HG03066 (cell line): ENCODE data around the gene LMAN2.

Source experiments
- ATAC-seq: cut with Tn5 transposase; IDR thresholded peaks from one replicate; pipeline ENCODE4 v1.9.1; 2021; ENCODE audit warnings: low read depth; ENCODE audit not compliant: unreplicated experiment

The LMAN2 gene, protein sequence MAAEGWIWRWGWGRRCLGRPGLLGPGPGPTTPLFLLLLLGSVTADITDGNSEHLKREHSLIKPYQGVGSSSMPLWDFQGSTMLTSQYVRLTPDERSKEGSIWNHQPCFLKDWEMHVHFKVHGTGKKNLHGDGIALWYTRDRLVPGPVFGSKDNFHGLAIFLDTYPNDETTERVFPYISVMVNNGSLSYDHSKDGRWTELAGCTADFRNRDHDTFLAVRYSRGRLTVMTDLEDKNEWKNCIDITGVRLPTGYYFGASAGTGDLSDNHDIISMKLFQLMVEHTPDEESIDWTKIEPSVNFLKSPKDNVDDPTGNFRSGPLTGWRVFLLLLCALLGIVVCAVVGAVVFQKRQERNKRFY

GRCh38 chr5:177351392-177352329 is at the start of gene LMAN2:
TSS of gene LMAN2 (minus strand) at chr5:177351668. CDS start at chr5:177351647, 21 bp downstream.
- peak; percentile 94 for ATAC-seq

GRCh38 chr5:177399997-177400868 is 48.8 kb upstream of the LMAN2 start, which contains the start of gene PFN3:
TSS of gene PFN3 (minus strand) at chr5:177400661. CDS start at chr5:177400576, 85 bp downstream.
- no peak for ATAC-seq

- no peak for ATAC-seq
Measured at GRCh38 chr5:177397875-177398390, 46.5 kb upstream of the LMAN2 start.

GRCh38 chr5:177396807-177397206 is 45.3 kb upstream of the LMAN2 start:
- no peak for ATAC-seq

DNA sequence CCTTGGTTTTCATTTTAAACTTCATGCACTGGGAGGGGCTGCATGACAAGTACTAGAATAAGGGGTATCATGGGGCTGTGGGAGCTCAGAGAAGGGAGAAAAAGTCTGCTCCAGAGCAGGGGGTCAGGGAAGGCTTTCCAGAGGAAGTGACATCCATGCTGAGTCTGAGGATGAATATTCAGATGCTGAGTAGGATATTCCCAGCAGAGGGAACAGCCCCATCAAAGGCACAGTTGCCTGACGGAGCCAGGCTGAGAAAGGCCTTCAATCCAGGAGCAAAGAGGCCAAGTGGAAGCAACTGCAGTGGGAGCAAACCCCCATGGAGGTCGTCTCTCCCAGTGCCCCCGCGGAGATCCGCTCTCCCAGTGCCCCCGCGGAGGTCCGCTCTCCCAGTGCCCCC is 44.6 kb upstream of the LMAN2 start:
- no peak for ATAC-seq

DNA sequence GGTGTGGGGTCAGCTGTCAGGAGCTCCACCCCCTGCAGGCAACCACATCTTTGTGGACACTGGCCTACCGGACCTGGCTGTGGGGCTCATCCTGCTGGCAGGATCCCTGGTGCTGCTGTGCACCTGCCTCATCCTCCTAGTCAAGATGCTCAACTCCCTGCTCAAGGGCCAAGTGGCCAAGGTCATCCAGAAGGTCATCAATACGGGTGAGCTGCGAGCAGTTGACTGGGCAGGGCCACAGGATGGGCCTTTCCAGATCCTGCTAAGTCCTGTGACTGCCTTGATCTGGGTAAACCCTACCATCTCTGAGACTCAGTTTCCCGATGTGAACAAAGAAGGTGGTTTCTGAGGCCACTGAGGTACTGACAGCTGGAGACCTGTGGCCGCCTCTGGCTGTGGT is 42.5 kb upstream of the LMAN2 start:
- ATAC-seq, result no peak

- ATAC-seq, result no peak
Measured at GRCh38 chr5:177393206-177393765, 41.8 kb upstream of the LMAN2 start.

- no peak for ATAC-seq
Measured at GRCh38 chr5:177392765-177393164, 41.3 kb upstream of the LMAN2 start.

GRCh38 chr5:177390363-177391300 is 39.2 kb upstream of the LMAN2 start:
- ATAC-seq, result peak; percentile 67

DNA sequence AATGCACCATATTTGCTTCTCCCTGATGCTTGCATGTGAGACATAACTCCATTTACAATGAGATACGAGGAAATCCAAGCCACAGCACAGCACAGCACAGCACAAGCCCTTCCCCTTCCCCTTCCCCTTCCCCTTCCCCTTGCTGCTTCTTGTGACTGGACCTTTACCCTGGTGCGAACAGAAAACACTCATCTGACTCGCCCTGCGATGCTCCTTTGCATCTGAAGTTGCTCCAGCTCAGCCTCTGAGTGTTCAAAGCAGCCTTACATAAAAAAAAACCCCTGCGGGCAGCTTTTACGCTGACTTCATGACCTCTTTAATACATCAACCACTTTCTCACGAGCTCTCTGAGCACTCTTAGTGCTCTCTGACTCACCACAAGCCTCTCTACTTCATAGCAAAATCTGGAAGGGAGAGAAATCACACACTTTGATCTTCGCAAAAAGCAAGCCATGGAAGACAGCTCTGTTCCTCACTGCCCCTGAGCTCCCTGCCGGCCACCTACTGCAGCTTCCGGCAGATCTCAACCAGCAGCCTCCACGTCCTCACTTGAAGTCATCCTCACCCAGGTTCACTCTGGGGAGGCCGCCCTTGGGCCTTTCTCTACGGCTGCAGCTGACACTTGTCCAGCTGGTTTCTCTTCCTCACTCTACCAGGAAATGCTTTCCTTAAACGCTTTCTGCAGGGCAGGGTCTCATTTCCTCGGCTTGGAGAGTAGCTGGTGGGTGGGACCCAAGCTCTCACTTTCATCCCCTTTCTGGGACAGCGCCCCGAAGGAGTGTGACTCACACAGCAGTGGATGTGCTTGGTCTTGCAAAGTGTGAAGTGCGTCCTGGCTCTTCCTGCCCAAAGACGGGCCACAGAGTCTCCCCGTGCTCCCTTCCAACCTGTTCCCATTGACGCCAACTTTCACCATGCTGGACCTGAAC is 38.0 kb upstream of the LMAN2 start:
- ATAC-seq, result no peak

DNA sequence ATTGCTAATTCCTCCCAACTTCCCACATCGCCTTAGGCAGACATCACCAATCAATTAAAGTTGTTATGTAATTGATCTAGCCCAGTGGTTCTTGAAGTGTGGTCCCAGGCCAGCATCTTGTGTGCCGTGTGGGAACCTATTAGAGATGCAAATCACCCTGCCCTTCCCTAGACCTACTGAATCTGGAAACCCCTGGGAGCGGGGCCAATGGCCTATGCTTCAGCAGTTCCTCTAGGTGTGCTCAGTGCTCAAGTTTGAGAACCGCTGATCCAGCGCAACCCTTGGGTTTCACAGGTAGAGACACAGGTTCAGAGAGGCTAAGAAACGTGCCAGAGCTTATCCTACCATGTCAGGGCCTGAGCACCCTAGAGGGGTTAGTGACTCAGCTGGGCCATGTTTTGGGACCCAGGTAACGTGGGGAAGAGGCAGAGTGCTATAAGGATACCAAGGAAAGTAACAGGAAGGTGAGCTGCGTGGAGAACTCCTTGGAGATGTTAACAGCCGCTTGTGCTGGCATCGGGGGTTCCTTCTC is 37.1 kb upstream of the LMAN2 start:
- ATAC-seq, result no peak

- ATAC-seq, result no peak
Measured at GRCh38 chr5:177387405-177387804, 35.9 kb upstream of the LMAN2 start.

GRCh38 chr5:177386542-177386941 is 35.1 kb upstream of the LMAN2 start:
- ATAC-seq, result no peak

DNA sequence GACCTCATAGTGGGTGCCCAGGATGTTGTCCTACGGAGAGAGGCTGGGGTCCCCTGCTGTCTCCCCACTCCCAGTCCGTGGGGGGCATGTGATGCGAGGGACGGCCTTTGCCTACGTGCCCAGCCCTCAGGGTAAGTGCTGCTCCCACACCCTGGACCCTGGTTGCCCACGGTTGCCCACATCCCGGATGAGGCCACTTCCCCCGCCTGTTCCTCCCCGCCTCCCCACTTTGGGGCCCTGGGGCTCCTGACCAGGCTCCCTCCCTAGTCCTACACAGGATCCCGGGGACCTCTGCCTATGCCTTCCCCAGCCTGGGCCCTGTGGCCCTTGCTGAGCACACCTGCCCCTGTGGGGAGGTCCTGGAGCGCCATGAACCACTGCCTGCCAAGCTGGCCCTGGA is 34.3 kb upstream of the LMAN2 start:
- no peak for ATAC-seq

DNA sequence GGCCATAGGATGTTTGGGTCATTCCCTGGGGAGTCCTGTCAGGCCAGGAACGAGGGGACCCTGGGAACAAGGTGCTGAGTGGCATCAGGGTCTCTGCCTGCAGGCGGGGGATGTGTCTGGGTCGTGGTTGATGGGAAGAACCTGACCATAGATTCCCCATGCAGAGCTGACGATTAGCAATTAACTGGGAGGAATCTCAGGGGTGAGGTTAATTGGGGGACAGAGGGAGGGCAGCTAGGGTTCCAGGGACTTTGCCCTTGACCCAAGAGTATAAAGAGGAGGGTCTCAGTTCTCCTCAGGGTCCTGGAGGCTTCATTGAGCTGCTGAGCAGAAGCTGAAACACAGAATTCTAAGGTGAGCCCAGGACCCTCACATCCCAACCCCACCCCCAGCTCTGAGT is 32.7 kb upstream of the LMAN2 start, which contains the start of gene SLC34A1:
Gene SLC34A1, plus strand, starts transcription at position 301 of the 400 bp plus-strand sequence. CDS start 1,308 bp downstream, outside the sequence.
- ATAC-seq, result no peak

GRCh38 chr5:177383181-177383580 is 31.7 kb upstream of the LMAN2 start:
- no peak for ATAC-seq

DNA sequence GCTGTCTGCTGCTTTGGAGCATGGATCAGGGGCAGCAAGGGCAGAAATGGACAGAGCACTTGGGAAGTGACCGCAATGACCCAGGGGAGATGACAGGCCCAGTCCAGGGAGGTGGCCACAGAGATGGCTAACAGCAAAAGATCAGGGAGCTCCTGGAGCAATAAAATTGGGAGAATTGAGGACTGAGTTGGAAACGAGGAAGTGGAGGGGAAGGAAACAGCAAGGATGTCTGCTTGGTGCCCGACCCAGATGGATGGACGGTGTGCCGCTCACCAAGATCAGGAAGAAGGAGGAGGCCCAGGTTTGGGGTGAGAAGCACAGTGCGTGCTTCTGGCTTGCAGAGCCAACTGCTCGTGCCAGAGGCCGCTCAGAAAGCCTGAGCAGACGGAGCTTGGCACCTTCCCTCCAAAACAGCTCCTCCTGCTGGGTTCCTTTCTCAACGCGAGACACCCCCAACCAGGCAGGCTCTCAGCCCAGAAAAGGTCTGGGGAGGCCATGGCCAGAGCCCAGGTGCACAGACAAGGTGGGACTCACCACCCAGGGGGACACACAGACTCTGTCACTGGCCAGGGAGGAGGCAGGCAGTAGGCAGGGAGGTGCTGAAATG is 31.1 kb upstream of the LMAN2 start:
- no peak for ATAC-seq
